Measurements from ENCODE around the gene TMEM170A.

TMEM170A gene

GRCh38 chr16:75482434-75483205 lies 18.1 kb upstream of the TMEM170A start:
- no peak for DNase-seq

DNA sequence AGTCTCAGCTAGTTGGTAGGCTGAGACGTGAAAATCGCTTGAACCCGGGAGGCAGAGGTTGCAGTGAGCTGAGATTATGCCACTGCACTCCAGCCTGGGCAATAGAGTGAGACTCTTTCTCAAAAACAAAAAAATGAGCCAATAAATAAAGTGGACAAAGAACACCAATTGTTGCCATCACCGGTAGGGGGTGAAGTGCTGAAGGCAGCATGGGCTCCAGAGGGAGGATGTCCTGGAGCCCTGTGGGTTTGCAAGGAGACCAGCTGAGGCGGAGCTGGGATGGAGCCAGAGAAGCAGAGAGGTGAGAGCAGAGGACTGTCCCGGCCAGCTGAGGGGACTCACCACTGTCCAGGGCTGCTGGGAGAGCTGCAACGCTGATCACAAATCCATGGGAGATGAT lies 17.0 kb upstream of the TMEM170A start:
- no peak for DNase-seq

GRCh38 chr16:75479421-75479990 lies 15.0 kb upstream of the TMEM170A start:
- no peak for DNase-seq

DNA sequence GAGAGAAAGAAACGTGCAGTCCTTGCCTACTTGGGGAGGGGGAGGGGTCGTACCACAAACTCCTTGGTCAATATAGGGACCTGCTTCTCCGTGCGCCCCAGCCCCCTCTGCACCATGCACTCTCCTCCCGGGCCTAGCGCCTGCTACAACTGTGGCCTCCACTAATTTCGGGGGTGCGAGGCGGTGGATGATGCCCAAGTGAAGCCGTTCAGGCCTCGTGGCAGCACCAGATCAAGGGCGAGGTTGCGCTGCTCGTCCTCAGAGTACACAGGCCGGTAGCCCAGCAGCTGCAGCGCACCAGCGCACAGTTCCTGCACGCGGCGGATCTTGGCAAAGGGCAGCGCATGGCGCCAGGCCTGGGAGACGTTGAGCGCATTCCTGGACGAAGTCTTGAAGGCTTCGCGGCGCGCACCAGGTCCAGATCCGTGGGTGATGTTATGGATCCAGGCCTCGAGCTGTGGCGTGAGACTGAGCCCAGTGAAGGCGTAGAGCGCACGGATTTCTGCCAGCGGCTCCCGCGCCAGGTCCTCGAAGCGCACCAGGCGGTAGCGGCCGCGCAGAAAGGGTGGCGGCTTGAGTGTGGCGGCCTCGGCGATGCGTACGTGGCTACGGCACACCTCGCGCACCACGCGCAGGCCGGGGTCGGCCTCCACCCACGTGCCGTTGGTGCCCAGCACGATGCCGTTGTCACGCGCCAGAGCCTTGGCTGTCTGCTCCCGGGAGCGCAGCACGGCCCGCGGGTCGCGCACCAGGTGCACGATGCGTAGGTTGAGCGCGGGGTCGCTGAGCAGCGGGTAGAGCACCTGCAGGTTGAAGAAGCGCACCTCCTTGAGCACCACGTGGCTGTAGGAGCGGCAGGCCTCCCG lies 14.2 kb upstream of the TMEM170A start:
- DNase-seq: no peak

DNA sequence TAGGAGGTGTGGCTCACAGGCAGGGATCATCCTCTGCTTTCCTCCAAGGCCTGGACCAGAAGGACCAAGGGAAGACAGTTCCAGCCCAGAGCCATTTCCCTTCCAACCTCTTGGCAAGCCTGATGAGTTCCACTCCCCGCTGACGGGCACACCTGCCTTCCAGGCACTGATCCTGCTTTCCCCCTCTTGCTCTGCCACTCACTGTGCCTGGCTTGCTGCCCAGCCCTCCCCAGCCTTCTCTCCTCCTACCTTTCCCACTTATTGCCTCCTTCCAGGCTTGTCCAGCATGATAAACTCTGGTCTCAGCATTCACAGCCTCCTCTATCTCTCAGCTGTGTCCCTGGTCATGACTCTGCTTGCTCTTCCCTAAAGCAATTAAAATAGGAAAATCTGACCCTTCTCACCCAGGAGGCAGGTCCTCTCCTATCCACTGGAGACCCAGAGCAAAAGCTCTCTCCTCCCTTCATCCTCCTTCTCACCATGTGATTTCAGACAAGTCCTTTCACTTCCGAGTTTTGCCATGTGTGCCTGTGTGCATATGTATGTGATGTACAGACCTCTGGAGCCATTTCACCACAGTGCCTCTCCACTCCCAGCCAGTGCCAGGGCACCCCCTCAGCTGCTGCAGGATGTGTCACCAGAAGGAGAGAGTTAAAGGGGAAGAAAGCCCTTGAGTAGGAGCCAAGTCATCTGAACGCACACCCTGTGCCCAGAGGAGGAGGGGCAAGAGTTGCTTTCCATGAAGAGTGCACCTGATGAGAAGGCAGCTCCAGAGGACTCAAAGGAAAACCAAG lies 13.4 kb upstream of the TMEM170A start:
- peak in 1 of 51 donors; percentile 13 for DNase-seq

- no peak for DNase-seq
Measured at GRCh38 chr16:75476817-75477216, 12.3 kb upstream of the TMEM170A start.

GRCh38 chr16:75475420-75475847 lies 10.9 kb upstream of the TMEM170A start:
- no peak for DNase-seq

DNA sequence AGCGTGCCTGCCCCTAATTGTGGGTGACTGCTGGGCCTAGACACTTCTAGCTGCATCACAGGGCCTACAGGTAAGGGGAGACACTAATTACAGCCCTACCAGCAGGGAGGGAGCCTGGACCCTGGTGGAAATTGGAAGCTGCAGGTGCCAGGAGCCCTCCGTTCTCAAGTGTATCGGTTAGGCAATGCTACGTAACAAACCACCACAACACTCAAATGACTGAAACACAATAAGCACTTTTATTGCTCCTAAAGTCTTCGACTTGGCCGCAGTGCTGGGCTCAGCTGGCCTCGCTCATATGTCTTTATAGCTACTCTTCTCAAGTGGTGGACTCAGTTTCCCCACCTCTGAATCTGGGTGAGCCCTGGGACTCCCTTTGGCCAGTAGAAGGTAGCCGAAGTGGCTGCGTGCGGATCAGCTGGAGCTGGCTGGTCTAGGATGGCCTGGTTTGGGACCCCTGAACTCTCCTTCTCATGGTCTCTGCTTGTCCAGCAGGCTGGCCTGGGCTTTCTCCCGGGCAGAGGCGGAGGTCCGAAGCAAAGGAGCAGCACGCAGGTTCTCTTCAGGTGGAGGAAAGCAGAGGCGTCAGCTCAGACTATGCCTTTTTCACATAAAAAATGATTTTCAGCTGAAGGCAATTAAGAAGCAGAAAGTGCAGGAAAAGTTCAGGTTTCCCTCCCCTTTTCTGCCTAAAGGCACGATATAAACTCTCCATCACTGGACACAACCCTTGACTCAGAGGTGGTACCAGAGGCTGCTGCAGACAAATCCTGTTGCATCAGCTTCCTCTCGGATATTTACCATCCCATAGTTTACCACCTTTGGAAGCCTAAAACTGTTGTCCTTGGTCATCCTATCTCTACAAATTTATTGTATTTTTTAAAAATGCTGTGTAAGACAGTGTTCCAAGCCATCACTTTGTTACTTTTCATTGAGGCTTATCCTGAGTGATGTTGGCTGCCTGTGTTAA lies 8.7 kb upstream of the TMEM170A start:
- no peak for DNase-seq

DNA sequence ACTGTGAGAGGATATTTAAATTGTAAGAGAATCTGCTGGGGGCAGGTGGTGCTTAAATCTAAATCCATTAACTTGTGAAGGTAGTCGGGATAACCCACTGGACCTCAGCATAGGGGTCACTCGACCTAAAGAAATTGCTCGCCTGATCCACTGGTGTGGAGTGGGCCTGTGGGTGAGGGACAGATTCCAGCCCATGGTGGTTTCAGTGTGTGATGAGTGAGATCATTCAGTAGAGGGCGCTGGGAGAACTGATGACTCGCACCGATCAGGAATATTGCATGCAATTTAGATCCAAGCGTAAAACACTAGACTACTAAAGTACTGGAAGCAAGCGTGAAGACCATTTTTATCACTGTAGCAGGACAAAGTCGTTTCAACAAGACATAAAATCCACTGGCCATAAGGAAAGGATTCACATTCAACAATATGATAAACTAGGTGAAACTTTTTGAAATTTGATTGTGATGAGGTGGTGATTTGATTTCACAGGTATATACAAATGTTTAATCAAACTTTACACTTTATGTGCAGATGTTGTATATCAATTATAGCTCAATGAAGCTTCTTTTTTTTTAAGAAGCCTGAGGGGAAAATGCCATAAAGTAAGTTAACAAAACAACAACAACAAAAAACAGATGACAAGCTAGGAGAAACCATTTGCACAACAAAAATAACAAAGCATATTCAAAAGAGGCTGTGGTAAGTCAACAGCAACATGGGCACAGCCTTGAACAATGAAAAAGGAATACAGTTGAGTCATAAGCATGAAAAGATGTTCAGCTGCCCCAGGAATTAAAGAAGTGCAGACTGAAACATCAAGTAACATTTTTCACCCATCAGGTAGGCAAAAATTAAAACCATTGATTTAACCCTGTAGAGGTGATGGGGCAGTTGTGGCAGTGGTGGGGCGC lies 7.5 kb upstream of the TMEM170A start:
- peak in 36 of 51 donors; percentile 8 to 79 (median 42) for DNase-seq

GRCh38 chr16:75466760-75467159 lies 2.3 kb upstream of the TMEM170A start:
- DNase-seq: no peak

DNA sequence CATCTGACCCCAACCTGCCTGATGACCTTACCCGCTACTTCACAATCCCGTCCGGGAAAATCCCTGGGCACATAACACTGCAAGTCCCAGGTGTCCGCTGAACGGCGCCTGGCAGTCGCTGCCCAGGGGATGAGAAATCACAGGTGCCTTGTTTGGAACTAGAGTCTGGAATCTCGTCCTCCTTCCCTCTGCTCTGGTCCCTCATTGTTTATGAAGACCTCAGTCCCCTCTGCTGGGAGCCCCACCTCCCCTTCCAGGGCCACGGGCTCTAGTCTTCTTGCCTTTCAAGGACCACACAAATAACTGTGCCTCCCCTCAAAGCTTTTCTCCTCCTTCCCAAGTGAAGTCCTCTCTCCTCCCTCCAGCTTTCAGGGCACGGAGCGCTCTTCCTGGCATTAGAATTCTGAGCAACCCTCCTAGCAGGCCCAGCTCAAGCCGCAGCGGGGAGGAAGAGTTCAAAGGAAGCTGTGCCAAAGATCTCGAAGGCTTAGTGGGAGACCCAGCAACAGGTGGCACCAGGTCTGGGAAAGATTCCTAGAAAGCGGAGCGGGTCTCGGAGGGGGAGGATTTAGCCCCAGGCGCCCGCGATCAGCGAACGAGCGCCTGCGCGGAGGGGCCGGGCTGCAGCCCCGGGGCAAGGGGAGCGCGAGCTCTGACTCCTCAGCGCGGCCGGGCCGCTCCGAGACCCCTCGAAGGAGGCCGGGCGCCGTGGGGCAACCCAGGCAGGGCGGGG lies 934 bp downstream of the TMEM170A start:
- DNase-seq: peak in 25 of 51 donors; percentile 21 to 75 (median 47)

DNA sequence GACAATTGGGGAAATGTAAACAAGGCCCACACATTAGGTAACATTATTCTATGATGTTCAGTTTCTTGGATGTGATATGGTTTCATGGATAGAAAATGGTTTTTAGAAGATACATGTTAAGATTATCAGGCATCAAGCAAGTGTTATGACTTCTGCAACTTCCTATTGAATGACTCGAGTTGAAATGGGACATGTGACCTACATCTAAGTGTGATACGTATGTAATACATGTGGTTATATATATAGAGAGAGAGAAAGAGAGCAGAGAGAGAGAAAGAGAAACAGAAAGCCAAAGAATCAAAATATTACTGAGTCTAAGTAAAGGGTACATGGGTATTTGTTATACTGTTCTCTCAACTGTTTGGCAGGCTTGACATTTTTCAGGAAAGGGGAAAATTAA lies 1.7 kb downstream of the TMEM170A start:
- DNase-seq: no peak

GRCh38 chr16:75461575-75461974 lies 2.9 kb downstream of the TMEM170A start:
- DNase-seq: no peak

GRCh38 chr16:75460446-75460845 lies 4.0 kb downstream of the TMEM170A start:
- DNase-seq: peak in 2 of 51 donors; percentile 5 to 12

- no peak for DNase-seq
Measured at GRCh38 chr16:75459691-75460090, 4.8 kb downstream of the TMEM170A start.

- no peak for DNase-seq
Measured at GRCh38 chr16:75458439-75458838, 6.0 kb downstream of the TMEM170A start.

- DNase-seq: no peak
Measured at GRCh38 chr16:75458029-75458428, 6.5 kb downstream of the TMEM170A start.

DNA sequence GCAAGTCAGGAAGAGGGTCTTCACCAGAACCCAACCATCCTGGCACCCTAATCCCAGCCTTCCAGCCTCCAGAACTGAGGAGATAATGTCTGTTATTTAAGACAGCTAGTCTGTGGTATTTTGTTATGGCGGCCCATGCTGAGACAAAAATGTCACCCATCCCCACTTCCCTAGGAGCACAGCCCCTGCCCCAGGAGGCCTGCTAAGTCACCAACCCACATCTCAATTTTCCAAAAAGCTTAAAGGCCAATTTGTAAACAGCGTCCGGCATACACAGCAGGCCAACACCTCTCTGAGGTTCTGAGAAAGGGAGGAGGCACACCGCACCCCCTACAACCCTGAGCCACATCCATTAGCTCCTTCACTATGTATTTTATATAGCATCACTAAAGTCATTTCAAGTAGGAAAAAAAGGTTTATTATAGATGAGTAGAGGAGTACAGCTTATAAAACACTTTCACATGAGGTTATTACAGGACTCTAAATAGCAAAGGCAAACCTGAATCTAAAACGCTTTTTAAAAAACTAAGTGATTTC lies 6.9 kb downstream of the TMEM170A start:
- DNase-seq: no peak
